HCT116 (cell line): ENCODE measurements around the gene RRBP1. TPM values are rescaled to one million over a fixed set of nuclear protein-coding genes. Genes with fewer than 3 reads are reported as not detected.

Source experiments
- ATAC-seq: fragments of 200-7000 bp; cut with Tn5 transposase; 2 replicates; pipeline ENCODE4 v1.9.1; 2020; ENCODE audit warnings: mild to moderate bottlenecking, moderate library complexity
- BruUV-seq: library from RNA; stranded (reverse); fragments of 400-500 nt; replicated peaks from 2 replicates; lab custom pipeline; 2021; lab: Mats Ljungman, UMichigan
- CTCF ChIA-PET: fragments of 300-600 bp; sonication (Branson Sonifier 250); formaldehyde crosslinking; loops from one replicate; lab custom pipeline; 2021; ENCODE audit warnings: antibody characterized with exemption; lab: Charles Lee
- POLR2A ChIA-PET: fragments of 300-600, 350-600 bp; sonication (Branson Sonifier 250); formaldehyde crosslinking; loops from one replicate; lab custom pipeline; 2021; ENCODE audit warnings: antibody characterized with exemption; lab: Charles Lee
- RAD21 ChIA-PET, 2 experiments: fragments of 300-600 bp; sonication (Branson Sonifier 250); formaldehyde crosslinking; loops; one replicate each; lab custom pipeline; 2023; ENCODE audit warnings: low total read pairs in 2 of 2; ENCODE audit not compliant: uncharacterized antibody in 2 of 2, unreplicated experiment in 2 of 2, low non-redundant PET in 1 of 2; lab: Charles Lee
- DNase-seq: peaks from one replicate; pipeline ENCODE4 v3.0.0-alpha.2; 2010; ENCODE audit warnings: low read depth, low spot score
- H2AFZ ChIP-seq: fragments of 200-600 bp; shearing (Covaris generic), sonication (generic); 2 replicates; pipeline ENCODE4 v1.6.1; 2017; ENCODE audit warnings: low read depth, mixed run types, mixed read lengths, antibody characterized with exemption, low read length; ENCODE audit not compliant: poor library complexity, severe bottlenecking
- H3K27ac ChIP-seq: 2 replicates; pipeline ENCODE4 v1.5.1; 2012; ENCODE audit warnings: low read depth, low read length
- H3K27me3 ChIP-seq: fragments of 200-600 bp; sonication (generic); 2 replicates; pipeline ENCODE4 v1.6.1; 2016; ENCODE audit warnings: mixed run types, low read length, mixed read lengths; ENCODE audit not compliant: insufficient read depth
- H3K36me3 ChIP-seq, 2 experiments: fragments of 200-500 bp in 1 of 2; fragments of 200-600 bp in 1 of 2; sonication (Bioruptor generic) in 1 of 2; sonication (generic) in 1 of 2; 2 replicates each; pipeline versions ENCODE4 v1.5.1 to v1.6.1; 2014 to 2016; ENCODE audit warnings: low read length in 2 of 2, inconsistent platforms in 1 of 2, mixed read lengths in 1 of 2, mixed run types in 1 of 2; ENCODE audit not compliant: insufficient read depth in 2 of 2, control insufficient read depth in 1 of 2
- H3K4me1 ChIP-seq, 2 experiments: fragments of 200-600 bp in 1 of 2; sonication (generic) in 1 of 2; 2 replicates each; pipeline versions ENCODE4 v1.5.1 to v1.6.1; 2012 to 2017; ENCODE audit warnings: low read length in 2 of 2, inconsistent platforms in 1 of 2, mild to moderate bottlenecking in 1 of 2, mixed read lengths in 1 of 2, mixed run types in 1 of 2, moderate library complexity in 1 of 2; ENCODE audit not compliant: insufficient read depth in 2 of 2, control insufficient read depth in 1 of 2
- H3K4me2 ChIP-seq: fragments of 200-600 bp; sonication (generic); 2 replicates; pipeline ENCODE4 v1.6.1; 2017; ENCODE audit warnings: mixed run types, low read length, mixed read lengths
- H3K4me3 ChIP-seq, 2 experiments: fragments of 200-600 bp in 1 of 2; sonication (generic) in 1 of 2; replicated peaks in 1 of 2; 2 replicates each; pipeline ENCODE4 v1.5.1; 2011 to 2016; ENCODE audit warnings: low read length in 2 of 2, control low read depth in 1 of 2, low read depth in 1 of 2, mild to moderate bottlenecking in 1 of 2, mixed read lengths in 1 of 2, mixed run types in 1 of 2
- H3K79me2 ChIP-seq: fragments of 200-600 bp; sonication (generic); 2 replicates; pipeline ENCODE4 v1.6.1; 2017; ENCODE audit warnings: mild to moderate bottlenecking, mixed run types, low read length, moderate library complexity, mixed read lengths; ENCODE audit not compliant: insufficient read depth
- H3K9ac ChIP-seq: fragments of 200-600 bp; sonication (generic); 2 replicates; pipeline ENCODE4 v1.6.1; 2016; ENCODE audit warnings: low read length, mixed read lengths
- H3K9me2 ChIP-seq: fragments of 200-600 bp; sonication (generic), shearing (Covaris generic); 2 replicates; pipeline ENCODE4 v1.6.1; 2017; ENCODE audit warnings: mixed run types, mild to moderate bottlenecking, moderate library complexity; ENCODE audit not compliant: insufficient read depth
- H3K9me3 ChIP-seq, 2 experiments: fragments of 200-500 bp in 1 of 2; fragments of 200-600 bp in 1 of 2; sonication (Bioruptor generic) in 1 of 2; sonication (generic) in 1 of 2; 2 replicates each; pipeline ENCODE4 v1.6.1; 2014 to 2017; ENCODE audit warnings: low read length in 2 of 2, mixed read lengths in 2 of 2, inconsistent platforms in 1 of 2, low read depth in 1 of 2, mild to moderate bottlenecking in 1 of 2, mixed run types in 1 of 2, moderate library complexity in 1 of 2; ENCODE audit not compliant: control insufficient read depth in 1 of 2, insufficient read depth in 1 of 2
- H4K20me1 ChIP-seq: fragments of 200-600 bp; sonication (generic), shearing (Covaris generic); 2 replicates; pipeline ENCODE4 v1.6.1; 2017; ENCODE audit warnings: mixed run types, mild to moderate bottlenecking, moderate library complexity; ENCODE audit not compliant: insufficient read depth
- CBX3 ChIP-seq: IDR thresholded peaks from 2 replicates; pipeline ENCODE4 v1.6.1; 2012; ENCODE audit warnings: low read depth
- EZH2 ChIP-seq: fragments of 200-600 bp; sonication (generic); IDR thresholded peaks from 2 replicates; pipeline ENCODE4 v1.6.1; 2017; ENCODE audit warnings: antibody characterized with exemption, mixed run types
- FOSL1 ChIP-seq: IDR thresholded peaks from 2 replicates; pipeline ENCODE4 v1.6.1; 2012; ENCODE audit warnings: low read depth
- POLR2A ChIP-seq: IDR thresholded peaks from 2 replicates; pipeline ENCODE4 v1.7.0; 2011; ENCODE audit warnings: borderline replicate concordance; ENCODE audit not compliant: insufficient read depth, insufficient read length; ENCODE audit errors: extremely low read depth
- POLR2AphosphoS5 ChIP-seq: IDR thresholded peaks from 2 replicates; pipeline ENCODE4 v1.6.1; 2011; ENCODE audit warnings: mild to moderate bottlenecking, low read depth, low read length, moderate library complexity
- RAD21 ChIP-seq: IDR thresholded peaks from 2 replicates; pipeline ENCODE4 v1.6.1; 2012; ENCODE audit warnings: low read depth, mild to moderate bottlenecking
- SIN3A ChIP-seq: IDR thresholded peaks from 2 replicates; pipeline ENCODE4 v1.6.1; 2012; ENCODE audit warnings: low read depth
- SRF ChIP-seq: IDR thresholded peaks from 2 replicates; pipeline ENCODE4 v1.6.1; 2012; ENCODE audit warnings: low read depth
- YY1 ChIP-seq: IDR thresholded peaks from 2 replicates; pipeline ENCODE4 v1.6.1; 2011; ENCODE audit warnings: low read length, low read depth, moderate library complexity, mild to moderate bottlenecking; ENCODE audit not compliant: insufficient replicate concordance; ENCODE audit errors: extremely low read depth
- ZFX ChIP-seq: fragments of 450-650 bp; IDR thresholded peaks from 2 replicates; pipeline ENCODE4 v1.6.1; 2017
- intact Hi-C: fragments of 100-400 bp; cut with micrococcal nuclease; formaldehyde crosslinking; loops from 2 replicates; pipeline ENCODE4 v1.10.0; 2022
- total RNA-seq: library from RNA; stranded (reverse); gene quantifications from one replicate; pipeline ENCODE4 v1.2.1, GENCODE V29; 2021; ENCODE audit not compliant: unreplicated experiment
- TF ChIP-seq, protein P1 (sequence below), 3 experiments: fragments of 200-600 bp in 1 of 3; sonication (generic) in 1 of 3; IDR thresholded peaks in 2 of 3; conservative IDR thresholded peaks in 1 of 3; 2 replicates each; pipeline ENCODE4 v1.5.1; 2012 to 2017; ENCODE audit warnings: low read depth in 2 of 3, low read length in 2 of 3, antibody characterized with exemption in 1 of 3, borderline replicate concordance in 1 of 3, control low read depth in 1 of 3, mild to moderate bottlenecking in 1 of 3, mixed read lengths in 1 of 3, mixed run types in 1 of 3, moderate library complexity in 1 of 3; ENCODE audit not compliant: insufficient read depth in 1 of 3
- TF ChIP-seq, protein P2 (sequence below): IDR thresholded peaks from 2 replicates; pipeline ENCODE4 v1.6.1; 2012

Gene RRBP1
- total RNA-seq, 1 experiment from 2014 or later, result 123 TPM

DNA sequence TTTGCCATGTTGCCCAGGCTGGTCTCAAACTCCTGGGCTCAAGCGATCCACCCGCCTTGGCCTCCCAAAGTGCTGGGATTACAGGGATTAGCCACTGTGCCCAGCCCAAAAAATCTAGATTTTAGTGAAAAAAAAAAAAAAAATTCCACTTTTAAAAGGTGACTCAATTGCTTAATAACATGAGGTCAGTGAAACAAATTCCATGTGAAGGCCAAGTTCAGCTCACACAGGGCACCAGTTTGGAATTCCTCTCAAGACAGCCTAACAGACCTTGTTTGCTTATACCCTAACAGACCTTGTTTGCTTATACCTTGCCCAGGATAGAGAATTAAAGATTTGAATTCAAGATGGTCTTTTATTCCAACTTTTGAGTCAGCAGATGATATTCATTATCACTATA, 5.1 kb downstream of the RRBP1 start:
- Histone ChIP-seq H3K27ac (no peak overlapping the region), H4K20me1 (no peaks in the 10 kb centered on the region), H3K4me1 (peaks cover 18 to 25% of the 10 kb centered on the region in 2 experiments), H2AFZ (no peak overlapping the region), H3K27me3 (no peaks in the 10 kb centered on the region), H3K4me3 (no peak overlapping the region), H3K9ac (no peak overlapping the region), H3K4me2 (no peak overlapping the region), H3K9me3 (no peaks in the 10 kb centered on the region), H3K36me3 (peaks cover 15 to 21% of the 10 kb centered on the region in 2 experiments; a peak in 2 of 4 replicates)
- DNase-seq (no peak), ATAC-seq (no peak)
- no TSS peak for BruUV-seq
- intact Hi-C loops, result no loop called here
- POLR2A ChIA-PET, result no interaction called here
- RAD21 ChIA-PET, result no interaction called here
- TF ChIP-seq EZH2 (no peak), SIN3A (no peak), RAD21 (no peak), ZFX (no peak), POLR2AphosphoS5 (no peak), SRF (no peak), FOSL1 (no peak), YY1 (no peak), CBX3 (no peak), POLR2A (no peak)
- TF ChIP-seq, protein P1, sequence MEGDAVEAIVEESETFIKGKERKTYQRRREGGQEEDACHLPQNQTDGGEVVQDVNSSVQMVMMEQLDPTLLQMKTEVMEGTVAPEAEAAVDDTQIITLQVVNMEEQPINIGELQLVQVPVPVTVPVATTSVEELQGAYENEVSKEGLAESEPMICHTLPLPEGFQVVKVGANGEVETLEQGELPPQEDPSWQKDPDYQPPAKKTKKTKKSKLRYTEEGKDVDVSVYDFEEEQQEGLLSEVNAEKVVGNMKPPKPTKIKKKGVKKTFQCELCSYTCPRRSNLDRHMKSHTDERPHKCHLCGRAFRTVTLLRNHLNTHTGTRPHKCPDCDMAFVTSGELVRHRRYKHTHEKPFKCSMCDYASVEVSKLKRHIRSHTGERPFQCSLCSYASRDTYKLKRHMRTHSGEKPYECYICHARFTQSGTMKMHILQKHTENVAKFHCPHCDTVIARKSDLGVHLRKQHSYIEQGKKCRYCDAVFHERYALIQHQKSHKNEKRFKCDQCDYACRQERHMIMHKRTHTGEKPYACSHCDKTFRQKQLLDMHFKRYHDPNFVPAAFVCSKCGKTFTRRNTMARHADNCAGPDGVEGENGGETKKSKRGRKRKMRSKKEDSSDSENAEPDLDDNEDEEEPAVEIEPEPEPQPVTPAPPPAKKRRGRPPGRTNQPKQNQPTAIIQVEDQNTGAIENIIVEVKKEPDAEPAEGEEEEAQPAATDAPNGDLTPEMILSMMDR (IDR thresholded peaks at IDR 0.05 in 2 of 3, conservative IDR thresholded peaks at IDR 0.05 in 1 of 3; ENCODE audit: borderline replicate concordance in 1 of 3, insufficient read depth in 1 of 3, low read depth in 2 of 3, low read length in 2 of 3), result no peak
- TF ChIP-seq, protein P2, sequence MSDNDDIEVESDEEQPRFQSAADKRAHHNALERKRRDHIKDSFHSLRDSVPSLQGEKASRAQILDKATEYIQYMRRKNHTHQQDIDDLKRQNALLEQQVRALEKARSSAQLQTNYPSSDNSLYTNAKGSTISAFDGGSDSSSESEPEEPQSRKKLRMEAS, result no peak
- TF ChIP-seq, all 23 proteins: peak for 0
- H3K79me2 ChIP-seq, result peaks cover 87% of the 10 kb centered on the region
- CTCF ChIA-PET, result interaction anchor here (0.7 kb wide), 1 partner anchor 111 kb away, joined by 3 read pairs; no protein-coding TSS in a partner anchor
- no peaks in the 10 kb centered on the region for H3K9me2 ChIP-seq
